Measurements from ENCODE around the gene PCSK7.
"Not testable (repeated sequence)": the region's sequence is repeated elsewhere in the genome, so short reads cannot be mapped to it uniquely, and the experiment has no call there.

Gene PCSK7

GRCh38 chr11:117206859-117207258, 25.0 kb downstream of the PCSK7 start:
- H3K27me3 ChIP-seq (ENCODE audit: insufficient read depth, low read length, poor library complexity); H3K9me3 ChIP-seq (ENCODE audit: insufficient read depth, low read length, severe bottlenecking); H3K4me2 ChIP-seq (ENCODE audit: insufficient read depth, low read length); ATAC-seq (ENCODE audit: insufficient read depth, low read depth); H3K4me1 ChIP-seq (ENCODE audit: insufficient read depth, low read length); H3K27ac ChIP-seq (ENCODE audit: low read length); H3K79me2 ChIP-seq (ENCODE audit: insufficient read depth, low read length); H3K9ac ChIP-seq (ENCODE audit: low read depth, low read length); H2AFZ ChIP-seq (ENCODE audit: low read depth, low read length); H4K20me1 ChIP-seq (ENCODE audit: insufficient read depth, low read length); DNase-seq; H3K4me3 ChIP-seq (ENCODE audit: low read depth in 1 of 2, low read length in 2 of 2): not testable (repeated sequence)
- peaks cover 18% of the 10 kb centered on the region for H3K36me3 ChIP-seq (ENCODE audit: insufficient read depth, low read length)

GRCh38 chr11:117206111-117206510, 25.8 kb downstream of the PCSK7 start:
- peaks cover 12% of the 10 kb centered on the region for H3K36me3 ChIP-seq (ENCODE audit: insufficient read depth, low read length)
- H3K79me2 ChIP-seq (ENCODE audit: insufficient read depth, low read length) = not testable (repeated sequence)

DNA sequence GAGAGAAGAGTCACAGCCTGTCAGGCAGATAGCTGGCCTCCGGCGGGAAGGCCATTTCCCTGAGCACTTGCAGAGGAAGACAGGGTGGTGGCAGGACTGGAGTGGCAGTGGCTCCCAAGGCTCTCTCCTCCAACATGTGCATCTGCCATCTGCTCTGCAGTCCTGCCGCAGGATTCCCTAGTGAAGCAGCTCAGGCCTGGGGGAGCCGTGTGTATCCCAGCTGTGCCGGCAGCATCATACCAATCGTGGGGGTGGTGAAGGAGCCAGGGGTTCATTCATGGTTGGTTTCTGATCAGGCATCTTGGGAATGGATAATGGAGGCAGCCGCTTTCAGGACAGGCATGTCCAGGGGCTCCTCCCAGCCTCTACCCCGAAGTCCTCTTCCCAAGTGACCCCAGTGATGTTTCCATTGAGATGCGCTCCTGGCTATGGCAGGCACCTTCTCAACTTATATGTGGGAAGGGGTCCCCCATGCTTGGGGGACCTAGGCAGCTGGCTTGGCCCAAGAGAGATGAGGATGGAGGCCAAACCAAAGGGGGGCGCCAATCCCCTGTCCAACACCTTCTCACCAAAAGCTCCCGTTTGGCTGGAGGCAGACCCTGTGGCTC, 26.6 kb downstream of the PCSK7 start:
- Histone ChIP-seq H3K36me3 (ENCODE audit: insufficient read depth, low read length) (peaks cover 12% of the 10 kb centered on the region), H3K27ac (ENCODE audit: low read length) (no peak overlapping the region)

More at GRCh38 chr11:117206111-117206510, 25.8 kb downstream of the PCSK7 start:
- DNase-seq; H3K4me3 ChIP-seq (ENCODE audit: low read depth in 1 of 2, low read length in 2 of 2); H3K27me3 ChIP-seq (ENCODE audit: insufficient read depth, low read length, poor library complexity); H3K27ac ChIP-seq (ENCODE audit: low read length); H3K4me1 ChIP-seq (ENCODE audit: insufficient read depth, low read length); H4K20me1 ChIP-seq (ENCODE audit: insufficient read depth, low read length); ATAC-seq (ENCODE audit: insufficient read depth, low read depth); H2AFZ ChIP-seq (ENCODE audit: low read depth, low read length); H3K4me2 ChIP-seq (ENCODE audit: insufficient read depth, low read length); H3K9ac ChIP-seq (ENCODE audit: low read depth, low read length); H3K9me3 ChIP-seq (ENCODE audit: insufficient read depth, low read length, severe bottlenecking): not testable (repeated sequence)

DNA sequence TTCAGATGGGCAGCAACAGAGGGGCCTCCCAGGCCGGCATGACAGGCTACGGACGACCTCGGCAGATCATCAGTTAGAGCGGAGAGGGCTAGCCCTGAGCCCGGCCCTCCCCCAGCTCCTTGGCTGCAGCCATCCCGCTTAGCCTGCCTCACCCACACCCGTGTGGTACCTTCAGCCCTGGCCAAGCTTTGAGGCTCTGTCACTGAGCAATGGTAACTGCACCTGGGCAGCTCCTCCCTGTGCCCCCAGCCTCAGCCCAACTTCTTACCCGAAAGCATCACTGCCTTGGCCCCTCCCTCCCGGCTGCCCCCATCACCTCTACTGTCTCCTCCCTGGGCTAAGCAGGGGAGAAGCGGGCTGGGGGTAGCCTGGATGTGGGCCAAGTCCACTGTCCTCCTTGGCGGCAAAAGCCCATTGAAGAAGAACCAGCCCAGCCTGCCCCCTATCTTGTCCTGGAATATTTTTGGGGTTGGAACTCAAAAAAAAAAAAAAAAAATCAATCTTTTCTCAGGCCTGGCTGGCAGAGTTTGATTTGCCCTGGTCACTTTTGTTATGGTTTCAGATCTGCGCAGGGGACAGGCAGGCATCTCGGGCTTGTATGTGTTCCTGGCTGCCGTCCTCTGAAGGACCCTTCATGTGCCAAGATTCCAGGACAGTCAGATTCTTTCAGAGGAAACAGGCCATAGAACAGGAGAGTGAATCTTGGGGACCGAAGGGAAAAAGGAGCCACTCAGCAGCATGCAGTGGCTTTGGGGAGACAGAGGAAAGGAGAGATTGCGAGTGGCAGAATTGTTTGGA, 27.4 kb downstream of the PCSK7 start:
- Histone ChIP-seq H3K36me3 (ENCODE audit: insufficient read depth, low read length) (peaks cover 12% of the 10 kb centered on the region), H4K20me1 (ENCODE audit: insufficient read depth, low read length) (no peaks in the 10 kb centered on the region), H3K27ac (ENCODE audit: low read length) (no peak overlapping the region), H3K4me1 (ENCODE audit: insufficient read depth, low read length) (no peaks in the 10 kb centered on the region), H3K4me2 (ENCODE audit: insufficient read depth, low read length) (no peak overlapping the region), H3K79me2 (ENCODE audit: insufficient read depth, low read length) (no peaks in the 10 kb centered on the region), H3K27me3 (ENCODE audit: insufficient read depth, low read length, poor library complexity) (no peaks in the 10 kb centered on the region), H3K9ac (ENCODE audit: low read depth, low read length) (no peak overlapping the region), H2AFZ (ENCODE audit: low read depth, low read length) (no peak overlapping the region), H3K9me3 (ENCODE audit: insufficient read depth, low read length, severe bottlenecking) (no peaks in the 10 kb centered on the region), H3K4me3 (ENCODE audit: low read depth in 1 of 2, low read length in 2 of 2) (no peak overlapping the region)
- DNase-seq (no peak), ATAC-seq (ENCODE audit: insufficient read depth, low read depth) (no peak)
- TF ChIP-seq CTCF (IDR thresholded peaks at IDR 0.05; ENCODE audit: borderline replicate concordance, extremely low read depth, low read length, poor library complexity, severe bottlenecking) (no peak), EZH2 (IDR thresholded peaks at IDR 0.05; ENCODE audit: borderline replicate concordance, low read depth, low read length, severe bottlenecking) (no peak)

More for the DNA sequence above, 26.6 kb downstream of the PCSK7 start:
- Histone ChIP-seq H3K4me1 (ENCODE audit: insufficient read depth, low read length) (no peaks in the 10 kb centered on the region), H3K79me2 (ENCODE audit: insufficient read depth, low read length) (no peaks in the 10 kb centered on the region), H3K9me3 (ENCODE audit: insufficient read depth, low read length, severe bottlenecking) (no peaks in the 10 kb centered on the region), H4K20me1 (ENCODE audit: insufficient read depth, low read length) (no peaks in the 10 kb centered on the region), H3K4me2 (ENCODE audit: insufficient read depth, low read length) (no peak overlapping the region), H3K27me3 (ENCODE audit: insufficient read depth, low read length, poor library complexity) (no peaks in the 10 kb centered on the region), H3K9ac (ENCODE audit: low read depth, low read length) (no peak overlapping the region), H2AFZ (ENCODE audit: low read depth, low read length) (no peak overlapping the region), H3K4me3 (ENCODE audit: low read depth in 1 of 2, low read length in 2 of 2) (no peak overlapping the region)
- ATAC-seq (ENCODE audit: insufficient read depth, low read depth) (no peak), DNase-seq (no peak)
- TF ChIP-seq EZH2 (IDR thresholded peaks at IDR 0.05; ENCODE audit: borderline replicate concordance, low read depth, low read length, severe bottlenecking) (no peak), CTCF (IDR thresholded peaks at IDR 0.05; ENCODE audit: borderline replicate concordance, extremely low read depth, low read length, poor library complexity, severe bottlenecking) (no peak)

All from DND-41 (cell line).